Measurements from ENCODE around the gene SSBP3. TPM values are rescaled to one million over a fixed set of nuclear protein-coding genes. Genes with fewer than 3 reads are reported as not detected.

The SSBP3 gene
- total RNA-seq, 1 experiment from 2014 or later: 15.0 TPM

DNA sequence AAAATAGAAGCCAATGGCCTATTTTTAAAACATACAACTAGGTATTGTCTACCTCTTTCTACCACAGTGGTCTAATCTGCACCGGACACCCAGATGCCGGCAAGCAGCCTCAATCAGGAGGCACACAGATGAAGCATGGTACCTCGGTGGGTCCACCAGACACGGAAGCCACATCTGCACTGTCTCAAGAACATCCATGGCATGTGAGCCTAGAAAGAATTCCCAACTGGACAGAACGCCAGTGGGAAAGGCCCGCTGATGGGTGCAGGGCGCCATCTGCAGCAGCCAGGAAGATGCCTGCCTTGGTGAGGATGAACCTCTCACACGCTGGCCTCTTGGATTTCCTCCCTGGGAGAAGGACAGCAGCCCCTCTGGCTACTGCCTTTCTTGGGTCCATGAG, 126.7 kb downstream of the SSBP3 start:
- intact Hi-C loops (cut with micrococcal nuclease): no loop called here
- Histone ChIP-seq H3K27ac (ENCODE audit: low read length) (no peak overlapping the region), H4K20me1 (ENCODE audit: low read length) (no peaks in the 10 kb centered on the region), H3K9ac (ENCODE audit: low read length) (no peak overlapping the region), H3K4me1 (ENCODE audit: insufficient read depth, low read length) (no peaks in the 10 kb centered on the region), H3K36me3 (ENCODE audit: low read depth, low read length) (no peaks in the 10 kb centered on the region), H3K4me2 (ENCODE audit: low read length) (no peak overlapping the region), H3K9me3 (ENCODE audit: low read length) (no peaks in the 10 kb centered on the region), H2AFZ (ENCODE audit: low read length) (no peak overlapping the region), H3K9me2 (replicated peaks; ENCODE audit: low read length) (no peaks in the 10 kb centered on the region), H3F3A (ENCODE audit: low read length, unreplicated experiment) (no peaks in the 10 kb centered on the region), H3K79me2 (ENCODE audit: low read length) (no peaks in the 10 kb centered on the region), H3K4me3 (ENCODE audit: low read length) (no peak overlapping the region), H3K27me3 (ENCODE audit: low read length) (no peaks in the 10 kb centered on the region)
- ChIA-PET CTCF (no interaction called here), POLR2A (ENCODE audit: unreplicated experiment) (no interaction called here)
- ATAC-seq: no peak
- no TSS peak for BruUV-seq (replicated peaks)
- DNase-seq: no peak
- TF ChIP-seq EZH2phosphoT487 (IDR thresholded peaks at IDR 0.05; ENCODE audit: borderline replicate concordance, low read length) (no peak), EZH2 (IDR thresholded peaks at IDR 0.05; ENCODE audit: low read length, unreplicated experiment) (no peak)
- TF ChIP-seq, protein P1, sequence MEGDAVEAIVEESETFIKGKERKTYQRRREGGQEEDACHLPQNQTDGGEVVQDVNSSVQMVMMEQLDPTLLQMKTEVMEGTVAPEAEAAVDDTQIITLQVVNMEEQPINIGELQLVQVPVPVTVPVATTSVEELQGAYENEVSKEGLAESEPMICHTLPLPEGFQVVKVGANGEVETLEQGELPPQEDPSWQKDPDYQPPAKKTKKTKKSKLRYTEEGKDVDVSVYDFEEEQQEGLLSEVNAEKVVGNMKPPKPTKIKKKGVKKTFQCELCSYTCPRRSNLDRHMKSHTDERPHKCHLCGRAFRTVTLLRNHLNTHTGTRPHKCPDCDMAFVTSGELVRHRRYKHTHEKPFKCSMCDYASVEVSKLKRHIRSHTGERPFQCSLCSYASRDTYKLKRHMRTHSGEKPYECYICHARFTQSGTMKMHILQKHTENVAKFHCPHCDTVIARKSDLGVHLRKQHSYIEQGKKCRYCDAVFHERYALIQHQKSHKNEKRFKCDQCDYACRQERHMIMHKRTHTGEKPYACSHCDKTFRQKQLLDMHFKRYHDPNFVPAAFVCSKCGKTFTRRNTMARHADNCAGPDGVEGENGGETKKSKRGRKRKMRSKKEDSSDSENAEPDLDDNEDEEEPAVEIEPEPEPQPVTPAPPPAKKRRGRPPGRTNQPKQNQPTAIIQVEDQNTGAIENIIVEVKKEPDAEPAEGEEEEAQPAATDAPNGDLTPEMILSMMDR (conservative IDR thresholded peaks at IDR 0.05; ENCODE audit: low read depth, low read length): no peak

DNA sequence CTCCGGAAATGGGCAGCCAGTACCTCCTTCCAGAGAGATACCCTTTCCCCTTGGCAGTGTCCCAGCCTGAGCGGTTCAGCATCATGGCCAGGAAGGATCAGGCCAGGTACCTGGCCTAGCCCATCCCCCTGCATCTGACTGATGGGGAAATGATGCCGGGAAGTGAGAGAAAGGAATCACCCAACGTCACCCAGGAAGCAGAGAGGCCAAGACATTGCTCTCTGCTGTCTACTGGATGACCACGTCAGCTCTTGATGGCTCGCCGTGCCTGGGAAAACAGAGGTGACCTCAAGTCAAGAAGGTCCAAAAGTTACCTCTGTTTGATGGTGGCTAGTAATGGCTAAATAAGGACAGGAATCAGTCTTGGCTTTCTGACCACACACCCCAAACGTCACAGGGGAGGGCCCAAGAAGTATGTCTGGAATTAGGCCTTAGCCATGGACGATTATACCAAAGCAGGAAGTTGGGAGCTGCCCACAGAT, 127.2 kb downstream of the SSBP3 start:
- no peak overlapping the region for H3K4me3 ChIP-seq (ENCODE audit: low read length)
- no peaks in the 10 kb centered on the region for H3K4me1 ChIP-seq (ENCODE audit: insufficient read depth, low read length)
- no peaks in the 10 kb centered on the region for H3K9me3 ChIP-seq (ENCODE audit: low read length)
- TF ChIP-seq, protein P1 (conservative IDR thresholded peaks at IDR 0.05; ENCODE audit: low read depth, low read length): no peak
- no peak for TF ChIP-seq EZH2 (IDR thresholded peaks at IDR 0.05; ENCODE audit: low read length, unreplicated experiment)
- no peak for TF ChIP-seq EZH2phosphoT487 (IDR thresholded peaks at IDR 0.05; ENCODE audit: borderline replicate concordance, low read length)
- H3F3A ChIP-seq (ENCODE audit: low read length, unreplicated experiment): no peaks in the 10 kb centered on the region
- no peaks in the 10 kb centered on the region for H3K27me3 ChIP-seq (ENCODE audit: low read length)
- intact Hi-C loops (cut with micrococcal nuclease): no loop called here
- no peak overlapping the region for H3K27ac ChIP-seq (ENCODE audit: low read length)
- H3K36me3 ChIP-seq (ENCODE audit: low read depth, low read length): no peaks in the 10 kb centered on the region
- no peak overlapping the region for H2AFZ ChIP-seq (ENCODE audit: low read length)
- no peaks in the 10 kb centered on the region for H3K79me2 ChIP-seq (ENCODE audit: low read length)
- no peak overlapping the region for H3K9ac ChIP-seq (ENCODE audit: low read length)
- ChIA-PET CTCF (no interaction called here), POLR2A (ENCODE audit: unreplicated experiment) (no interaction called here)
- no peaks in the 10 kb centered on the region for H4K20me1 ChIP-seq (ENCODE audit: low read length)
- no TSS peak for BruUV-seq (replicated peaks)
- H3K4me2 ChIP-seq (ENCODE audit: low read length): no peak overlapping the region
- H3K9me2 ChIP-seq (replicated peaks; ENCODE audit: low read length): no peaks in the 10 kb centered on the region
- DNase-seq: no peak
- ATAC-seq: no peak

DNA sequence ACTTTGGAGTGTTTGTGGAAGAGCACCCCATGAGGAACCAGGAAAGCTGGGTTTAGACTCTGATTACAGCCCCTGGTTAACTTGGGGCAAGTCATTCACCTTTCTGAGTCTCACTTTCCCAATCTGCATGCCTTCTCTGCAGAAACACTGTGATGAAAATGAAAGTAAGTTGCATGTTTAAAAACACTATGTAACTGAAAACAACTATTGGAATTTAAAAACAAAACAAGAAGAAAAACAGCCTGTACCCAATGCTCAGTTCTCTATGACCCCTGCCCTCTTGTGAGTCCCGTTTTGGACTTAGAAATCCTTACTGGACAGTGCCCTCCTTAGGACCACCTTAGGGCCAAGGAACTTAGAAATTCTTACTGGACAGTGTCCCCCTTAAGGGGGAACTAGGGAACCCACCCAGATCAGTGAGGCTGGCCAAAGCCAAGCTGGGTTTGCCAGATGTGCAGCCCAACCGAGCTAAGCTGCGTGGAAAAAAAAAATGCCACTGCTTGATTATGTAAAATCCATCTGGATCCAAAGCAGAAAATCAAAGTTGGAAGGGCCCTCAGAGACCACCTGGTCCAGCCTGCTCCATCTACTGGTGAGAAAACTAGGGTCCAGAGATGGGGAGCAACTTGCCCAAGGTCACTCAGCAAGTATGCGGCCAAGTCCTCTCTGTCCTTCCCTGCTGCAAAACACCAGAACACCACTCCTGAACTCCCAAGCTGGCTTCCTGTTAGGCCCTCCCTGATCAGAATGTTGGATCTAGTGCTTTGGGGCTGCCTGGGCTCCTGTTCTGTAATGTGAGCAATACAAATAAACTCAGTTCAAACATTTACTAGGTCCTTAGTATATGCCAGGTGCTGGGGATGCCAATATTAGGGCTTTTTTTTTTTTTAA, 128.5 kb downstream of the SSBP3 start:
- H3K4me3 ChIP-seq (ENCODE audit: low read length): no peak overlapping the region
- H3K79me2 ChIP-seq (ENCODE audit: low read length): no peaks in the 10 kb centered on the region
- H4K20me1 ChIP-seq (ENCODE audit: low read length): no peaks in the 10 kb centered on the region
- no peaks in the 10 kb centered on the region for H3F3A ChIP-seq (ENCODE audit: low read length, unreplicated experiment)
- H3K9me3 ChIP-seq (ENCODE audit: low read length): no peaks in the 10 kb centered on the region
- no peak overlapping the region for H3K27ac ChIP-seq (ENCODE audit: low read length)
- BruUV-seq (replicated peaks): no TSS peak
- CTCF ChIA-PET: no interaction called here
- ATAC-seq (no peak), DNase-seq (no peak)
- H3K9me2 ChIP-seq (replicated peaks; ENCODE audit: low read length): no peaks in the 10 kb centered on the region
- H3K36me3 ChIP-seq (ENCODE audit: low read depth, low read length): no peaks in the 10 kb centered on the region
- POLR2A ChIA-PET (ENCODE audit: unreplicated experiment): no interaction called here
- H3K27me3 ChIP-seq (ENCODE audit: low read length): no peaks in the 10 kb centered on the region
- H3K4me1 ChIP-seq (ENCODE audit: insufficient read depth, low read length): no peaks in the 10 kb centered on the region
- TF ChIP-seq, protein P1 (conservative IDR thresholded peaks at IDR 0.05; ENCODE audit: low read depth, low read length): no peak
- TF ChIP-seq EZH2 (IDR thresholded peaks at IDR 0.05; ENCODE audit: low read length, unreplicated experiment): no peak
- TF ChIP-seq EZH2phosphoT487 (IDR thresholded peaks at IDR 0.05; ENCODE audit: borderline replicate concordance, low read length): no peak
- H3K9ac ChIP-seq (ENCODE audit: low read length): no peak overlapping the region
- H3K4me2 ChIP-seq (ENCODE audit: low read length): no peak overlapping the region
- H2AFZ ChIP-seq (ENCODE audit: low read length): no peak overlapping the region
- intact Hi-C loops (cut with micrococcal nuclease): no loop called here
